Stimulated activated CD4-positive, alpha-beta T cell treated with anti-CD3 and anti-CD28 coated beads, Interleukin-2, amount 100 ng/mL, for 48 hours (primary cell): ENCODE measurements around the gene SORBS2.
A peak's percentile ranks its signal among the peaks of the same experiment; 100 is the strongest.

Experiments used
- DNase-seq, 2 donors: peaks; one replicate each; pipeline ENCODE4 v3.0.0-alpha.2; 2020

SORBS2 gene

DNA sequence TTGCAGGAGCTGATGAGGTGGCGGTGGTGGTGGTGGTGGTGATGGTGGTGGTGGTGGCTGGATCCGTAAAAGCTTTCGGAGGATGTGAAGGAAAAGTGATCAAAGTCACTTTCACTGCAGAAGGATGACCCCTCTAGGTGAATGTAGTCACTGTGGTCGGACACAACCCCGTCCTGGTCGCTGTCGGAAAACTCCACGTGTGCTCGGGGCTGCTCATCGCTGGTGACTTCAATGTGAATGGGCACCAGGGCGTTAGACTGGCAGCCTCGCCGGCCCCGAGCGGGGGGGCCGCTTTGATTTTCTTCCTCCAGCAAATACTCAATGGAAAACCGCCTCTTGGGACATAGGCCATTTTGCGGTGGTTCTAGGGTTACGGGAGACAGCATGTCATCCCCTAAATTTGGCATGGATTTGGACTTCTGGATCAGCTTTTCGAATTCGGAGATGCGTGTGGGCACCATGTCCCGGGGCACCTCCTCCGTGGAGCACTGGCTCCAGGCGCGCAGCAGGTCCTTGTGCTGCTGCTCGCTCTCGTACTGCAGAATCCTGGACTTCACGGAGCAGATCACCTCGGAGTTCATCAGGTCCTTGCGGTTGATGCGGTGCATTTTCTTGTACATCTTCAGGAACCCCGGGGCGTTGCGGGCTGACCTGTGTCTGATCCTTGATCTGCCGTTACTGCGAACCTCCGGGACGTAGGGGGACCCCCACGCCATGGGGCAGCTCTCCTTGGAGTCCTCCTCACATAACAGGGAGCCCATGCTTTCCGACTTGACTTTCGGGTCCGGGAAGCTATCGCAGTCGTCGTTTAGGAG is 188.3 kb downstream of the SORBS2 start:
- no peak for DNase-seq

DNA sequence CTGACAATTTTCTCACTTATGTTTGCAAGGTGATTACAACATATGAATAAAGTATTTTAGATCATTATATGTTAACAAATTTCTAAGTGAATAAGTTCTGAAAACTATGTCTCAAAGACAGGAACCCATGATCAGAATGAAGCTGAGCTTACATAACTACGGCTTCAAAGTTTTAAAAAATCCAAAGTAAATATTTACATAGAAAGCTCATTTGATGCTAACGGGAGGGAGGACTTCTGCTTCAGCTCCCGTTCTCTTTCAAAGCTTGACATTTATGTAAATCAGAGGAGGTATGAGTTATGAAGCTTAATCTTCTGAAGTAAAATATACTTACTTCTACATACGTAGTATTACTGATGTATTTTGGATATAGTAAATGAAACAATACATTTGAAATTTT is 203.8 kb downstream of the SORBS2 start:
- DNase-seq = no peak

DNA sequence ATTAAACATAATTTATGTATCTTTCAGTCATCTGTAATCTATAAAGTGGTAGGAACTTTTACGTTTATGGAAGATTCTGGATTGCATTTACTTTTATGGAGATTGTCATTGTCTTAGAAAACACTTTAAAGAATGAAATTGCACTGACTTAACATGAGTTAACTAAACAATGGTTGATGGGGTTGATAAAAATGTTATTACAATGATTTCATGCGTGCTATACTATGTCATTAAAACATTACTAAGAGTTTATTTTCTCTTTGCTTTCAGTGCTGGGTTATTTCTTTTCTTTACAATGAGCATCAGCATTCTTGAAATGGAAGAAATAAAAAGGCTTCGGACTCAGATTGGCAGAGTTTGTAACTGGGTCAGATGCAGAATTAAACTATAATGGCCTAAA is 209.6 kb downstream of the SORBS2 start:
- no peak for DNase-seq

GRCh38 chr4:185600801-185601434 is 211.1 kb downstream of the SORBS2 start:
- no peak for DNase-seq

DNA sequence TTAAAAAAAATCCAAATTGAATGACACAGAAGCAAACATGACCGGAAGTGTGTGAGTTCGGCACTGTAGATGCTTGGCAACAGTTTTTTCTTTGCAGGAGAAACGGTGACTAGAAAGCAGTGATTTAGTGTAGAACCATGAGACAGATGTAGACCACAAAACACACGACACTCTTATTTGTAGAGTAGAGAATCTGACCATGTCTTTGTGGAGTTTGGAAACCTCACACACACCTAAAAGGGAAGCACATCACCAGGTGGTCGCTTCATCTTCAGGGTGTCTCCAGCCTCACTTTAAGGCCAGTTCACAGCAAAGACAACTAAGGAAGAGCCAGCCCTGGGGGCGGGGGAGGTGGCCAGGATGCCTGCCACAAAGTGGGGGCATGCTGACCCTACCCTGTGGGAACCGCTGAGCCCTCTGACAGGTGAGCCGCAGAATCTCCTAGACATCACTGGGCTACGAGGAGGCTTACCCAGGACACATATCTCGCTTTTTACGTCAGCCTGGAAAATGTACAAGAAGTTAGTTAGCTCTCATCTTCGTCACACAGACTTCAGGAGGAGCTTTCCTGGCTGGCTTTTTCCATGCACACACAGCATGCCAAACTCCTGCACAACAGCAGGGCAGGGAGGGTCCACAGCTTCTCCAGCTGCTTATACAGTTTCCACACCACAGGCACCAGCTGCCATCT is 212.3 kb downstream of the SORBS2 start:
- no peak for DNase-seq

GRCh38 chr4:185598846-185599552 is 213.0 kb downstream of the SORBS2 start:
- DNase-seq = no peak

- peak; percentile 63 to 67 for DNase-seq
These were observed 214.3 kb downstream of the SORBS2 start for GRCh38 chr4:185597532-185598188.

- no peak for DNase-seq
These were observed 219.0 kb downstream of the SORBS2 start for GRCh38 chr4:185592845-185593488.

DNA sequence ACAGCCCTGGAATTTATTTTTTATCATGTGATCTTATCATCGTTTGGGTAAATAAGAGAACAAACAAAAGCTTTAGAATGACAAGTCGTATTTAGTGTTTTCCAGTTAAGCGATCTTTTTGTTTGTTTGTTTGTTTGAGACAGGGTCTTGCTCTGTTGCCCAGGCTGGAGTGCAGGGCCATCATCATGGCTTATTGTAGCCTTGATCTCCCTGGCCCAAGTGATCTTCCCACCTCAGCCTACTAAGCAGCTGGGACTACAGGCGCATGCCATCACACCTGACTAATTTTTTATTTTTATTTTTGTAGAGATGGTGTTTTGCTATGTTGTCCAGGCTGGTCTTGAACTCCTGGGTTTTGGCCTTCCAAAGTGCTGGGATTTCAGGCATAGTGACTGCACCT is 219.6 kb downstream of the SORBS2 start:
- DNase-seq = no peak

GRCh38 chr4:185591679-185592141 is 220.3 kb downstream of the SORBS2 start:
- no peak for DNase-seq

- DNase-seq = no peak
These were observed 221.0 kb downstream of the SORBS2 start for GRCh38 chr4:185590982-185591381.

DNA sequence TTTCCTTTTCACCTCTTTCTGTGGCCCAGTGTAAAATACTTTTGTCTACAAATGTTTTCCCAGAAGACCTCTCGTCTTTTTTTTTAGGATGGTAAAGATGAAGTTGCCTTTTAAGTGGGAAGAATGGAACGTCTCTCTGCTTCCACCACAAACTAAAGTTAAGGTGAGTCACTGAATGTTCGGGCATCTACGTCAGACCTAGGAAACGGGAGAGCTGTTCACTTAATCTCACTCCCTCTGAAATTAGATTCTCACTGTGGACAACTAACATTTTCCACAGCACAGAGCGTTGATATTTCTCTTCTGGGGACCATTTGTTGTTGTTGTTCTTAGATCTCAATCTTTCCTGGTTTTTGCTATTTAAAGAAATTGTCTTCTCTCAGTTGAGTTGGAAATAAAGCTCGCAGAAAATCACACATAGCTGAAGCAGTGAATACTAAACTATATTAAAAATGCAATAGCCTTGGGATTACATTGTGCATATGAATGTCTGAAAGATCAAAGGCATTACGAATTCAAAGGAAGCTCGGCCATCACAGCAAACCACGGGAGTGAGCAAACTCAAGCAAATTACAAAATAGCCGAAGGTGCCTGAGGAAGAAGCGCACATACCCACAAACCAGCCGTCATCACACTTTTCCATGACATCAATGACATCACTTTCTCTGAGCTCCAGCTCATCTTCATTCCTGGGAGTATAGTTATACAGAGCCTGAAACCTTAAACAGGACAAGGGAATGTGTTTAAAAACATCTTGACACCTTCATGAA is 222.7 kb downstream of the SORBS2 start:
- no peak for DNase-seq

- DNase-seq = peak; percentile 38 to 55
These were observed 224.4 kb downstream of the SORBS2 start for GRCh38 chr4:185587427-185588161.

DNA sequence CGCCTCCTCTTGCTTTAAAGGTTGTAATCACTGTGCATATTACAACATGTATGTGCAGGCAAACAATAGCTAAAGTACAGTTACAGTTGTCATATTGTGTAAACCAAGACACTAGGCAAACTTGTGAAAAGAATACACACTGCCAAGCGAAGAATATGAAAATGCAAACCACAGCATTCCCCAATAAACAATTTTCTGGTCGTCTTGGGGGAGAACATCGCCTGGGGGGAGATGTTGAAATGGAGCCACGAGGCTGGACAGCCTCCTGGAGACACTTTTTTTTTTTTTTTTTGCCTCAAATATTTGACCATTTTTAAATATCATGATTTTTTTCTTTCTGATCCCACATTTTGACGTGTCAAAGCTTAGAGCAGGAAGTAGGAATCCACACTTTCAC is 225.0 kb downstream of the SORBS2 start:
- DNase-seq = no peak

DNA sequence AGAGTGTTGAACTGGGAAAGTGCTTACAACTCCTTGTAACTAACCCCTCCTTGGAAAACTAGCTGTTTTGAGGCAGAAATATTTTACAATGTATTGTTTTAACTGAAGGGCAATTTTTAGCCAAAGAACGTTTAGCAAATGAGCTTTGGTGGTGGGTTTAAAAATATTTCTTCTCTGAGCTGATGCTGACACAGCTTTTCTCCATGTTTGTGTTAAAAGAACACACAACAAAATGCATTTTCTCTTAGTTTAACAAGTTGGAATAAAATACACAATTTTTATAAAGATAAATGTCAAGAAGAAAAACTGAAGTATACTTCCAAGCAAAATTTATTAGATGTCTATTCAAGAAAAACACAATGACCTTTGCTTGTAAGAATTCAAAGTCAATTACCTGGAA is 226.8 kb downstream of the SORBS2 start:
- DNase-seq = no peak

DNA sequence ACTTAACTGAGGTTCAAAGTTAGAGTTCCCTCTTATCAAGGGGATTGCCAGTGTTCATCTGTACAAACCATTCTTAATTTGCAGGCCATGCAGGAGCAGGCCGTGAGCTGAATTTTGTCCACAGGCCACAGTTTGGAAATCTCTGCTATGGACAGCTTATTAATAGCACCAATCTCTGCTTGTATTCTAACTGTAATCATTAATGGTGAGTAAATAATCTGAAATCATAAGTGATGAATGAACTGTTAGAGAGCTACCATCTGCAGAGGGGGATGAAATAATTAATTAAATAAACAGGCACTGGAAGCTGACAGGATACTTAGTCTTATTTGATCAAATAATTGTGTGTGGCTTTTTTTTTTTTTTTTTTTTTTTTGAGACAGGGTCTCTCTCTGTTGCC is 228.2 kb downstream of the SORBS2 start:
- DNase-seq = no peak

GRCh38 chr4:185582651-185583400 is 229.2 kb downstream of the SORBS2 start:
- no peak for DNase-seq

DNA sequence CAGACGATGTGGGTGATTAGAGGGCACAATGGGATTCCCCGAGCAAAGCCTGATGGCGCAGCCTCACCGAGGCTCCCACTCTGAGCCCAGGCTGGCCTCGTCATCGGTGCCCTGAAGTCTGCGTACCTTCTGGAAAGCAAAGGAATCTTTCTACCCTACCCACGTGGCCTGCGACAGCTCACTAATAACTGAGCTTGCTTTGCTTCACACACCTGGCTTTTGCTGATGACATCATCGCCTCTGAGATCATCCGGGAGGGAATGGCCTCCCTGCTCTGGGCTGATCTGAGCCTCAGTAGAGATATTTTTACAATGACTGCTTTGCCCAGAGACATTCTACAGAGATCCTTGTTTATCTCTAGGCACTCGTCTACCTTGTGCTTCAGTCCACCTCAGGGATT is 231.3 kb downstream of the SORBS2 start:
- DNase-seq = no peak

DNA sequence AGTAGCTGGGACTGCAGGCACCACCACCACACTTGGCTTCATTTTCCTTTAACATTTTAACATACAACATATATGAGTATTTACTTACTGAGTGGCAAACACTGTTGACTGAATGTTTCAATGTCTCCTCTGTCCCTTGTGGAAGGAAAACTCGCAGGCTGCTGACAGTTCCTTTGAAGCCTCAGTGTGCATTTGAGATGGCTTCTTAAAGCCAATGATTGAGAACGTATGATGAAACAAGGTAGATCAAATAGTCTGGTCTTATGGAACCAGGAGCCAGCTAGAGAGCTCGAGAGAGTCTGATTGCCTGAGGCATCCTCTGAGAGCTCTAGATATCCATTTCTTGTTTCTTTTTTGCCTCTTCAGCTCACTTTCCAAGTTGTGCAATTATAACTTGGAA is 233.7 kb downstream of the SORBS2 start:
- no peak for DNase-seq
